HepG2 (cell line): ENCODE measurements around the gene MRPL43. TPM values are rescaled to one million over a fixed set of nuclear protein-coding genes. Genes with fewer than 3 reads are reported as not detected.

Experiments
- CEBPG ChIP-seq: IDR thresholded peaks from 2 replicates; pipeline ENCODE4 v1.6.1; 2016
- FOXK2 ChIP-seq: fragments of 450-650 bp; IDR thresholded peaks from 2 replicates; pipeline ENCODE4 v1.6.1; 2016
- MTA1 ChIP-seq: sonication (generic); formaldehyde crosslinking; IDR thresholded peaks from 2 replicates; pipeline ENCODE4 v1.4.0; 2020; ENCODE audit warnings: missing genetic modification reagents, mild to moderate bottlenecking, borderline replicate concordance
- POLR2A ChIP-seq, 2 experiments: IDR thresholded peaks; 2 replicates each; pipeline ENCODE4 v1.6.1; 2011; ENCODE audit warnings: low read depth in 2 of 2, low read length in 2 of 2, mild to moderate bottlenecking in 1 of 2, moderate library complexity in 1 of 2; ENCODE audit not compliant: insufficient read depth in 1 of 2
- RAD21 ChIP-seq: fragments of 450-650 bp; formaldehyde crosslinking; IDR thresholded peaks from 2 replicates; pipeline ENCODE4 v1.5.0; 2020; ENCODE audit warnings: mild to moderate bottlenecking
- SAP130 ChIP-seq: IDR thresholded peaks from 2 replicates; pipeline ENCODE4 v1.6.1; 2016; ENCODE audit warnings: low read depth
- ZFP62 ChIP-seq: sonication (generic); formaldehyde crosslinking; IDR thresholded peaks from 2 replicates; pipeline ENCODE4 v1.4.0; 2020; ENCODE audit warnings: missing genetic modification reagents
- ZNF225 ChIP-seq: sonication (generic); formaldehyde crosslinking; IDR thresholded peaks from 2 replicates; pipeline ENCODE4 v1.4.0; 2020; ENCODE audit warnings: mild to moderate bottlenecking, missing genetic modification reagents
- ZNF570 ChIP-seq: sonication (generic); formaldehyde crosslinking; IDR thresholded peaks from 2 replicates; pipeline ENCODE4 v1.4.0; 2020; ENCODE audit warnings: mild to moderate bottlenecking, missing genetic modification reagents, borderline replicate concordance
- ZNF761 ChIP-seq: sonication (generic); formaldehyde crosslinking; conservative IDR thresholded peaks from 2 replicates; pipeline ENCODE4 v1.4.0; 2020; ENCODE audit warnings: mild to moderate bottlenecking, missing genetic modification reagents
- polyA plus RNA-seq, 8 experiments: library from polyadenylated mRNA; depleted of rRNA in 3 of 8; stranded (reverse) in 7 of 8; unstranded in 1 of 8; fragments of >200 nt; fragmentation: Illumina TruSeq in 4 of 8; extraction: Trizol in 4 of 8; gene quantifications; 2 replicates each; pipeline versions ENCODE4 v1.2.1 to v1.2.3, GENCODE V29; 2011 to 2016; ENCODE audit warnings: low read depth in 4 of 8, missing spikeins in 1 of 8, mixed read lengths in 1 of 8; ENCODE audit not compliant: insufficient read depth in 1 of 8
- total RNA-seq, 5 experiments: library from RNA; depleted of rRNA; stranded (reverse); fragments of >200 nt; fragmentation: Illumina TruSeq; extraction: Trizol; gene quantifications; 2 replicates each; pipeline ENCODE4 v1.2.3, GENCODE V29; 2016; ENCODE audit warnings: low read depth in 1 of 5
- TF ChIP-seq, protein P1 (sequence below): sonication (generic); formaldehyde crosslinking; IDR thresholded peaks from 2 replicates; pipeline ENCODE4 v1.4.0; 2020; ENCODE audit warnings: missing genetic modification reagents, borderline replicate concordance
- TF ChIP-seq, protein P2 (sequence below): conservative IDR thresholded peaks from 2 replicates; pipeline ENCODE4 v1.6.1; 2018; ENCODE audit warnings: missing genetic modification reagents
- TF ChIP-seq, protein P3 (sequence below): sonication (generic); formaldehyde crosslinking; IDR thresholded peaks from 2 replicates; pipeline ENCODE4 v1.5.0; 2020; ENCODE audit warnings: missing genetic modification reagents, mild to moderate bottlenecking, borderline replicate concordance
- TF ChIP-seq, protein P4 (sequence below): sonication (generic); formaldehyde crosslinking; IDR thresholded peaks from 2 replicates; pipeline ENCODE4 v1.5.0; 2020; ENCODE audit warnings: mild to moderate bottlenecking, missing genetic modification reagents, borderline replicate concordance
- TF ChIP-seq, protein P5 (sequence below): sonication (generic); formaldehyde crosslinking; IDR thresholded peaks from 2 replicates; pipeline ENCODE4 v1.4.0; 2020; ENCODE audit warnings: missing genetic modification reagents
- TF ChIP-seq, protein P6 (sequence below): sonication (generic); formaldehyde crosslinking; IDR thresholded peaks from 2 replicates; pipeline ENCODE4 v1.4.0; 2020; ENCODE audit warnings: mild to moderate bottlenecking, missing genetic modification reagents, borderline replicate concordance

Gene MRPL43
- total and polyA plus RNA-seq, 2 of the 13 experiments (the other 11 are each of a cell fraction or from before 2014, with no cell fraction given) = 71.0 to 73.7 TPM

DNA sequence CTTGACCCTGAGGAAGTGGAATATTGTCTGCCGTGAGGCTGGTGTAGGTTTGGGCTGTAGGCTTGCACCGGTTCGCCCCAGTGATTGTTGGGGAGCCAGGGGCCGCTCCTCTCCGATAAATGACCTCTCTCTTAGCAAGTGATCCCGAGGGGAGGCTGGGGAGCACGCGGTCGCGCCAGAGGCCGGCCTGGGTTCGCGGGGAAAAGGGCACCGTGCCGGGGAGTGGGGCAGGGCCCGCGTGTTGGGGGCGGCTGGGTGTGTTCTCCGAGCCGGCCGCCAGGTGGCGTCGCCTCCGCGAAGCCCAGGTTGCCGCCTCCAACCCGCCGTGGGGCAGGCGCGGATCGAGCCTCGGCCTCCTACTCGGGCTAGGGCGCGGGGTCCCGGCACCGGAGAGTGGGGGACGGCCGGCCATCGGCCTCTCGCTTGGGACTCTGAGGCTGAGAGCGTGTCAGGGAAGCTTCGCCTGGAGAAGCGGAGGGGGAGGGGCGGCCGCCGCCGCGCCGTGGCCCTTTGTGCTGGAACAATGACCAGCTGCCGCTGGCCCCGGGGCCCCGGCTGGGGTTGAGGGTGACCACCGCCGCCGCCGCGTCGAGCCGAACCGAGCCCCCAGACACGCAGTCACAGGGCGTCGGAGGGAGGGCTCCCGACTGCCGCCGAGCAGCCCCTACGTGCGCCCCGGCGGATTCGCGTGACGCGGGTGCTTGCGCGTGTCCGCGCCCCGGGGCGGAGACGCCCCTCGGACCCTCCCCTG is 11.9 kb upstream of the MRPL43 start (continued):
- no peak for TF ChIP-seq ZFP62
- peak; percentile 27; the same call in 1 of the 2 replicates for TF ChIP-seq SAP130 (CRISPR knock-in tag)
- TF ChIP-seq ZNF570 (CRISPR knock-in tag) = no peak
- TF ChIP-seq, protein P1, sequence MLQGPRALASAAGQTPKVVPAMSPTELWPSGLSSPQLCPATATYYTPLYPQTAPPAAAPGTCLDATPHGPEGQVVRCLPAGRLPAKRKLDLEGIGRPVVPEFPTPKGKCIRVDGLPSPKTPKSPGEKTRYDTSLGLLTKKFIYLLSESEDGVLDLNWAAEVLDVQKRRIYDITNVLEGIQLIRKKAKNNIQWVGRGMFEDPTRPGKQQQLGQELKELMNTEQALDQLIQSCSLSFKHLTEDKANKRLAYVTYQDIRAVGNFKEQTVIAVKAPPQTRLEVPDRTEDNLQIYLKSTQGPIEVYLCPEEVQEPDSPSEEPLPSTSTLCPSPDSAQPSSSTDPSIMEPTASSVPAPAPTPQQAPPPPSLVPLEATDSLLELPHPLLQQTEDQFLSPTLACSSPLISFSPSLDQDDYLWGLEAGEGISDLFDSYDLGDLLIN (CRISPR knock-in tag) = no peak
- TF ChIP-seq ZNF761 (CRISPR knock-in tag) = 0 out of 2 replicates have a peak, but pooled peaks have one; percentile 55
- TF ChIP-seq, protein P2, sequence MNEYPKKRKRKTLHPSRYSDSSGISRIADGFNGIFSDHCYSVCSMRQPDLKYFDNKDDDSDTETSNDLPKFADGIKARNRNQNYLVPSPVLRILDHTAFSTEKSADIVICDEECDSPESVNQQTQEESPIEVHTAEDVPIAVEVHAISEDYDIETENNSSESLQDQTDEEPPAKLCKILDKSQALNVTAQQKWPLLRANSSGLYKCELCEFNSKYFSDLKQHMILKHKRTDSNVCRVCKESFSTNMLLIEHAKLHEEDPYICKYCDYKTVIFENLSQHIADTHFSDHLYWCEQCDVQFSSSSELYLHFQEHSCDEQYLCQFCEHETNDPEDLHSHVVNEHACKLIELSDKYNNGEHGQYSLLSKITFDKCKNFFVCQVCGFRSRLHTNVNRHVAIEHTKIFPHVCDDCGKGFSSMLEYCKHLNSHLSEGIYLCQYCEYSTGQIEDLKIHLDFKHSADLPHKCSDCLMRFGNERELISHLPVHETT = 0 out of 2 replicates have a peak, but pooled peaks have one; percentile 70
- peak; percentile 69 for TF ChIP-seq MTA1 (CRISPR knock-in tag)
- TF ChIP-seq FOXK2 = no peak
- TF ChIP-seq, protein P3, sequence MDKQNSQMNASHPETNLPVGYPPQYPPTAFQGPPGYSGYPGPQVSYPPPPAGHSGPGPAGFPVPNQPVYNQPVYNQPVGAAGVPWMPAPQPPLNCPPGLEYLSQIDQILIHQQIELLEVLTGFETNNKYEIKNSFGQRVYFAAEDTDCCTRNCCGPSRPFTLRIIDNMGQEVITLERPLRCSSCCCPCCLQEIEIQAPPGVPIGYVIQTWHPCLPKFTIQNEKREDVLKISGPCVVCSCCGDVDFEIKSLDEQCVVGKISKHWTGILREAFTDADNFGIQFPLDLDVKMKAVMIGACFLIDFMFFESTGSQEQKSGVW (CRISPR knock-in tag) = no peak
- peak in 1 of 2 experiments; percentile 64; a peak in 2 of 4 replicates for TF ChIP-seq POLR2A (IDR thresholded peaks at IDR 0.05; ENCODE audit: insufficient read depth in 1 of 2, low read depth in 2 of 2, low read length in 2 of 2)
- TF ChIP-seq, protein P4, sequence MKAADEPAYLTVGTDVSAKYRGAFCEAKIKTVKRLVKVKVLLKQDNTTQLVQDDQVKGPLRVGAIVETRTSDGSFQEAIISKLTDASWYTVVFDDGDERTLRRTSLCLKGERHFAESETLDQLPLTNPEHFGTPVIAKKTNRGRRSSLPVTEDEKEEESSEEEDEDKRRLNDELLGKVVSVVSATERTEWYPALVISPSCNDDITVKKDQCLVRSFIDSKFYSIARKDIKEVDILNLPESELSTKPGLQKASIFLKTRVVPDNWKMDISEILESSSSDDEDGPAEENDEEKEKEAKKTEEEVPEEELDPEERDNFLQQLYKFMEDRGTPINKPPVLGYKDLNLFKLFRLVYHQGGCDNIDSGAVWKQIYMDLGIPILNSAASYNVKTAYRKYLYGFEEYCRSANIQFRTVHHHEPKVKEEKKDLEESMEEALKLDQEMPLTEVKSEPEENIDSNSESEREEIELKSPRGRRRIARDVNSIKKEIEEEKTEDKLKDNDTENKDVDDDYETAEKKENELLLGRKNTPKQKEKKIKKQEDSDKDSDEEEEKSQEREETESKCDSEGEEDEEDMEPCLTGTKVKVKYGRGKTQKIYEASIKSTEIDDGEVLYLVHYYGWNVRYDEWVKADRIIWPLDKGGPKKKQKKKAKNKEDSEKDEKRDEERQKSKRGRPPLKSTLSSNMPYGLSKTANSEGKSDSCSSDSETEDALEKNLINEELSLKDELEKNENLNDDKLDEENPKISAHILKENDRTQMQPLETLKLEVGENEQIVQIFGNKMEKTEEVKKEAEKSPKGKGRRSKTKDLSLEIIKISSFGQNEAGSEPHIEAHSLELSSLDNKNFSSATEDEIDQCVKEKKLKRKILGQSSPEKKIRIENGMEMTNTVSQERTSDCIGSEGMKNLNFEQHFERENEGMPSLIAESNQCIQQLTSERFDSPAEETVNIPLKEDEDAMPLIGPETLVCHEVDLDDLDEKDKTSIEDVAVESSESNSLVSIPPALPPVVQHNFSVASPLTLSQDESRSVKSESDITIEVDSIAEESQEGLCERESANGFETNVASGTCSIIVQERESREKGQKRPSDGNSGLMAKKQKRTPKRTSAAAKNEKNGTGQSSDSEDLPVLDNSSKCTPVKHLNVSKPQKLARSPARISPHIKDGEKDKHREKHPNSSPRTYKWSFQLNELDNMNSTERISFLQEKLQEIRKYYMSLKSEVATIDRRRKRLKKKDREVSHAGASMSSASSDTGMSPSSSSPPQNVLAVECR (CRISPR knock-in tag) = peak; percentile 83
- no peak for TF ChIP-seq CEBPG
- TF ChIP-seq ZNF225 (CRISPR knock-in tag) = peak; percentile 63; the same call in 1 of the 2 replicates
- peak; percentile 90 for TF ChIP-seq RAD21 (CRISPR knock-in tag)
- TF ChIP-seq, protein P5, sequence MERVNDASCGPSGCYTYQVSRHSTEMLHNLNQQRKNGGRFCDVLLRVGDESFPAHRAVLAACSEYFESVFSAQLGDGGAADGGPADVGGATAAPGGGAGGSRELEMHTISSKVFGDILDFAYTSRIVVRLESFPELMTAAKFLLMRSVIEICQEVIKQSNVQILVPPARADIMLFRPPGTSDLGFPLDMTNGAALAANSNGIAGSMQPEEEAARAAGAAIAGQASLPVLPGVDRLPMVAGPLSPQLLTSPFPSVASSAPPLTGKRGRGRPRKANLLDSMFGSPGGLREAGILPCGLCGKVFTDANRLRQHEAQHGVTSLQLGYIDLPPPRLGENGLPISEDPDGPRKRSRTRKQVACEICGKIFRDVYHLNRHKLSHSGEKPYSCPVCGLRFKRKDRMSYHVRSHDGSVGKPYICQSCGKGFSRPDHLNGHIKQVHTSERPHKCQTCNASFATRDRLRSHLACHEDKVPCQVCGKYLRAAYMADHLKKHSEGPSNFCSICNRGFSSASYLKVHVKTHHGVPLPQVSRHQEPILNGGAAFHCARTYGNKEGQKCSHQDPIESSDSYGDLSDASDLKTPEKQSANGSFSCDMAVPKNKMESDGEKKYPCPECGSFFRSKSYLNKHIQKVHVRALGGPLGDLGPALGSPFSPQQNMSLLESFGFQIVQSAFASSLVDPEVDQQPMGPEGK (CRISPR knock-in tag) = peak; percentile 67
- TF ChIP-seq, protein P6, sequence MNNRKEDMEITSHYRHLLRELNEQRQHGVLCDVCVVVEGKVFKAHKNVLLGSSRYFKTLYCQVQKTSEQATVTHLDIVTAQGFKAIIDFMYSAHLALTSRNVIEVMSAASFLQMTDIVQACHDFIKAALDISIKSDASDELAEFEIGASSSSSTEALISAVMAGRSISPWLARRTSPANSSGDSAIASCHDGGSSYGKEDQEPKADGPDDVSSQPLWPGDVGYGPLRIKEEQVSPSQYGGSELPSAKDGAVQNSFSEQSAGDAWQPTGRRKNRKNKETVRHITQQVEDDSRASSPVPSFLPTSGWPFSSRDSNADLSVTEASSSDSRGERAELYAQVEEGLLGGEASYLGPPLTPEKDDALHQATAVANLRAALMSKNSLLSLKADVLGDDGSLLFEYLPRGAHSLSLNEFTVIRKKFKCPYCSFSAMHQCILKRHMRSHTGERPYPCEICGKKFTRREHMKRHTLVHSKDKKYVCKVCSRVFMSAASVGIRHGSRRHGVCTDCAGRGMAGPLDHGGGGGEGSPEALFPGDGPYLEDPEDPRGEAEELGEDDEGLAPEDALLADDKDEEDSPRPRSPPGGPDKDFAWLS (CRISPR knock-in tag) = no peak
